GOT3 (cell line): ENCODE measurements around the gene IDH3B.

Experiments
- DNase-seq: peaks from one replicate; lab custom pipeline; 2025; ENCODE audit warnings: mixed read lengths; lab: John Stamatoyannopoulos, UW

The IDH3B gene

GRCh38 chr20:2617099-2617714 is 46.8 kb downstream of the IDH3B start:
- no peak for DNase-seq

- no peak for DNase-seq
Measured at GRCh38 chr20:2616634-2617033, 47.4 kb downstream of the IDH3B start.

DNA sequence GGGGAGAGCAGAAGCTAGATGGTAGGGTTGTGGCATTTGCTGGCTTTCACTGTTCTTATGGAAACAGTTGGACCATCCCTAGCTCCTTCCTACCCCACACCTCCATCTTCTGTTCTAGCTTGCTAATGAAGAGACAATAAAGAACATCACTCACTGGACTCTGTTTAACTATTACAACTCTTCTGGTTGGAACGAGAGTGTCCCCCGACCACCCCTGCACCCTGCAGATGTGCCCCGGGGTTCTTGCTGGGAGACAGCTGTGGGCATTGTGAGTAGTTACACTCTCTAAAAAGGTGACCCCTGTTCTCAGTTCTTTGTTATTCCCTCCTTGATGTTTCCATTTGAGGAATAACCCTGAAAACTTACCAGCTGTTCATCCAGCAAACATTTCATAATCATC is 51.9 kb downstream of the IDH3B start:
- DNase-seq = no peak

- DNase-seq = no peak
Measured at GRCh38 chr20:2610941-2611720, 52.9 kb downstream of the IDH3B start.

GRCh38 chr20:2610326-2610725 is 53.7 kb downstream of the IDH3B start:
- DNase-seq = no peak
